Smooth muscle cell (in vitro differentiated cells): Measurements from ENCODE around the gene MDM2. TPM values are rescaled to one million over a fixed set of nuclear protein-coding genes. Genes with fewer than 3 reads are reported as not detected.

Source experiments
- DNase-seq: peaks from one replicate; lab custom pipeline; 2025; ENCODE audit not compliant: unreplicated experiment; lab: John Stamatoyannopoulos, UW
- H2AFZ ChIP-seq: fragments of 200-600 bp; sonication (generic); 2 replicates; pipeline ENCODE4 v1.6.0; 2016; ENCODE audit warnings: antibody characterized with exemption, low read depth, mild to moderate bottlenecking
- H3F3A ChIP-seq: fragments of 200-600 bp; sonication (generic); 2 replicates; pipeline ENCODE4 v1.6.0; 2017; ENCODE audit warnings: antibody characterized with exemption, low read depth
- H3K27ac ChIP-seq: fragments of 200-600 bp; sonication (generic); 2 replicates; pipeline ENCODE4 v1.5.1; 2016; ENCODE audit warnings: low read depth, mild to moderate bottlenecking
- H3K27me3 ChIP-seq: fragments of 200-600 bp; sonication (generic); 2 replicates; pipeline ENCODE4 v1.6.1; 2016; ENCODE audit warnings: low read depth, mild to moderate bottlenecking
- H3K36me3 ChIP-seq: fragments of 200-600 bp; sonication (generic); 2 replicates; pipeline ENCODE4 v1.5.1; 2016; ENCODE audit warnings: low read depth
- H3K4me1 ChIP-seq: fragments of 200-600 bp; sonication (generic); 2 replicates; pipeline ENCODE4 v1.5.1; 2016; ENCODE audit warnings: low read depth
- H3K4me2 ChIP-seq: fragments of 200-600 bp; sonication (generic); 2 replicates; pipeline ENCODE4 v1.6.0; 2016; ENCODE audit warnings: mild to moderate bottlenecking
- H3K4me3 ChIP-seq: fragments of 200-600 bp; sonication (generic); 2 replicates; pipeline ENCODE4 v1.5.1; 2016; ENCODE audit warnings: mild to moderate bottlenecking
- H3K79me2 ChIP-seq: fragments of 200-600 bp; sonication (generic); 2 replicates; pipeline ENCODE4 v1.6.0; 2016; ENCODE audit warnings: low read depth, mild to moderate bottlenecking
- H3K9ac ChIP-seq: fragments of 200-600 bp; sonication (generic); 2 replicates; pipeline ENCODE4 v1.6.0; 2016; ENCODE audit warnings: low read depth
- H3K9me3 ChIP-seq: fragments of 200-600 bp; sonication (generic); replicated peaks from 2 replicates; pipeline ENCODE4 v1.5.1; 2016; ENCODE audit warnings: low read depth
- H4K20me1 ChIP-seq: fragments of 200-600 bp; sonication (generic); 2 replicates; pipeline ENCODE4 v1.6.0; 2016; ENCODE audit warnings: low read depth
- CTCF ChIP-seq: fragments of 200-600 bp; sonication (generic); IDR thresholded peaks from 2 replicates; pipeline ENCODE4 v1.5.1; 2017; ENCODE audit warnings: borderline replicate concordance, mild to moderate bottlenecking, antibody characterized with exemption; ENCODE audit not compliant: insufficient read depth, poor library complexity, severe bottlenecking
- WGBS: methylation state at CpG from one replicate; pipeline ENCODE4 v1.1.7; 2016; ENCODE audit warnings: low lambda C conversion rate; 5-methylcytosine and 5-hydroxymethylcytosine counted together
- polyA plus RNA-seq: library from polyadenylated mRNA; unstranded; fragments of >200 nt; fragmentation: Nextera tagmentation; extraction: Ambion mirVana; gene quantifications from 2 replicates; pipeline ENCODE4 v1.2.1, GENCODE V29; 2016
- total RNA-seq: library from RNA; depleted of rRNA; stranded (reverse); fragments of >200 nt; gene quantifications from 2 replicates; pipeline ENCODE4 v1.2.3, GENCODE V29; 2014

Gene MDM2
- total and polyA plus RNA-seq, 2 experiments from 2014 or later, result 43.4 to 189 TPM

- peaks cover 4% of the 10 kb centered on the region for H3F3A ChIP-seq
- H3K27me3 ChIP-seq, result no peaks in the 10 kb centered on the region
- no peak overlapping the region for H3K4me2 ChIP-seq
- WGBS, result 98% methylated on average over 2 of the region's 2 CpGs
- no peaks in the 10 kb centered on the region for H3K9me3 ChIP-seq
- peaks cover 6% of the 10 kb centered on the region for H3K4me1 ChIP-seq
- no peak overlapping the region for H3K27ac ChIP-seq
- DNase-seq, result no peak
- no peak overlapping the region for H2AFZ ChIP-seq
- no peak for TF ChIP-seq CTCF
- H3K36me3 ChIP-seq, result no peaks in the 10 kb centered on the region
- no peak overlapping the region for H3K9ac ChIP-seq
- no peaks in the 10 kb centered on the region for H4K20me1 ChIP-seq
- no peaks in the 10 kb centered on the region for H3K79me2 ChIP-seq
- no peak overlapping the region for H3K4me3 ChIP-seq
Measured at GRCh38 chr12:68791897-68792481, 16.0 kb upstream of the MDM2 start.

GRCh38 chr12:68792952-68793351 lies 15.0 kb upstream of the MDM2 start:
- Histone ChIP-seq H3K9me3 (no peaks in the 10 kb centered on the region), H3K79me2 (no peaks in the 10 kb centered on the region), H3K9ac (no peak overlapping the region), H2AFZ (no peak overlapping the region), H3K27me3 (no peaks in the 10 kb centered on the region), H3F3A (peaks cover 2% of the 10 kb centered on the region), H3K4me2 (no peak overlapping the region), H3K4me3 (no peak overlapping the region), H3K4me1 (no peaks in the 10 kb centered on the region), H3K36me3 (no peaks in the 10 kb centered on the region), H3K27ac (no peak overlapping the region), H4K20me1 (no peaks in the 10 kb centered on the region)
- WGBS, result 77% methylated on average over 2 of the region's 2 CpGs
- no peak for TF ChIP-seq CTCF
- no peak for DNase-seq

DNA sequence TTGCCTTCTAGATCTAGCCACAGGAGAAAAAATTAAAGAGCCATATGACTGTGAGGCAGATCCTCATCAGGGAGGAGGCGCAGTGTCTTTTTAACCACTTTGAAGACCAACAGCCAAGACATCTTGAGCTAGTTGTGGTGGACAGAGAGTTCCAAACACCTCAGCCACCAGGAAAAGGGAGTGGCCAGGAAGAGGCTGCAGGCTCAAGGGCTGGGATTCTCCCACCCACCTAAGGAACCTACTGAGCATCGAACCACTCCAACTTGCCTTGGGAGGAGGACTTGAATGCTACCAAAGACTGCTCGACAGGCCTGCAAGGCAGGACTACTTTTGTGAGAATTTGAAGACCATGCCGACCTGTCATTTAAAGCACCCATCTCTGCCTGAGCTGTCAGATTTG lies 14.5 kb upstream of the MDM2 start:
- WGBS, result 97% methylated on average over 4 of the region's 4 CpGs
- no peaks in the 10 kb centered on the region for H3K9me3 ChIP-seq
- H3K4me3 ChIP-seq, result no peak overlapping the region
- no peaks in the 10 kb centered on the region for H3K79me2 ChIP-seq
- no peak for DNase-seq
- H4K20me1 ChIP-seq, result no peaks in the 10 kb centered on the region
- no peak overlapping the region for H3K27ac ChIP-seq
- H3K9ac ChIP-seq, result no peak overlapping the region
- no peak overlapping the region for H3K4me2 ChIP-seq
- no peak for TF ChIP-seq CTCF
- H3K4me1 ChIP-seq, result no peaks in the 10 kb centered on the region
- H3F3A ChIP-seq, result no peaks in the 10 kb centered on the region
- no peaks in the 10 kb centered on the region for H3K27me3 ChIP-seq
- no peaks in the 10 kb centered on the region for H3K36me3 ChIP-seq
- H2AFZ ChIP-seq, result no peak overlapping the region

- TF ChIP-seq CTCF, result no peak
Measured at GRCh38 chr12:68793975-68794652, 13.9 kb upstream of the MDM2 start.

More at GRCh38 chr12:68793975-68794652, 13.9 kb upstream of the MDM2 start:
- H2AFZ ChIP-seq, result no peak overlapping the region
- no peaks in the 10 kb centered on the region for H3K27me3 ChIP-seq
- no peak for DNase-seq
- H3K36me3 ChIP-seq, result no peaks in the 10 kb centered on the region
- no peak overlapping the region for H3K4me2 ChIP-seq
- no peaks in the 10 kb centered on the region for H3K9me3 ChIP-seq
- no peaks in the 10 kb centered on the region for H3K79me2 ChIP-seq
- no peaks in the 10 kb centered on the region for H4K20me1 ChIP-seq
- no peak overlapping the region for H3K4me3 ChIP-seq
- H3K27ac ChIP-seq, result peak overlapping the region; percentile 62
- no peaks in the 10 kb centered on the region for H3F3A ChIP-seq
- 92% methylated on average over 4 of the region's 4 CpGs for WGBS
- no peak overlapping the region for H3K9ac ChIP-seq
- H3K4me1 ChIP-seq, result no peaks in the 10 kb centered on the region
